H9 (cell line): Measurements from ENCODE around the gene MGST2. TPM values are rescaled to one million over a fixed set of nuclear protein-coding genes. Genes with fewer than 3 reads are reported as not detected.

Source experiments
- DNase-seq: peaks from one replicate; pipeline ENCODE4 v3.0.0-alpha.2; 2017
- H2AFZ ChIP-seq: one replicate; pipeline ENCODE4 v1.6.1; 2013; ENCODE audit warnings: mild to moderate bottlenecking, low read length, control low read depth, moderate library complexity
- H2AK5ac ChIP-seq: 2 replicates; pipeline ENCODE4 v1.6.1; 2013; ENCODE audit warnings: low read length, control low read depth, mixed read lengths; ENCODE audit not compliant: insufficient read length
- H2BK120ac ChIP-seq: one replicate; pipeline ENCODE4 v1.6.1; 2013; ENCODE audit warnings: low read depth, mild to moderate bottlenecking, low read length, control low read depth, inconsistent platforms; ENCODE audit not compliant: poor library complexity, severe bottlenecking
- H2BK12ac ChIP-seq: 2 replicates; pipeline ENCODE4 v1.6.1; 2013; ENCODE audit warnings: low read length, control low read depth, mixed read lengths, low read depth; ENCODE audit not compliant: insufficient read length
- H2BK15ac ChIP-seq: 2 replicates; pipeline ENCODE4 v1.6.1; 2013; ENCODE audit warnings: low read depth, low read length, control low read depth
- H2BK20ac ChIP-seq: one replicate; pipeline ENCODE4 v1.6.1; 2013; ENCODE audit warnings: low read depth, mild to moderate bottlenecking, low read length, control low read depth, inconsistent platforms; ENCODE audit not compliant: poor library complexity, severe bottlenecking
- H2BK5ac ChIP-seq: 2 replicates; pipeline ENCODE4 v1.6.1; 2013; ENCODE audit warnings: low read length, control low read depth, mixed read lengths; ENCODE audit not compliant: insufficient read length
- H3K14ac ChIP-seq: 2 replicates; pipeline ENCODE4 v1.6.1; 2013; ENCODE audit warnings: low read length, control low read depth; ENCODE audit not compliant: insufficient read depth
- H3K18ac ChIP-seq: 2 replicates; pipeline ENCODE4 v1.6.1; 2013; ENCODE audit warnings: low read depth, mild to moderate bottlenecking, mixed read lengths, low read length, control low read depth; ENCODE audit not compliant: insufficient read length
- H3K23ac ChIP-seq: 2 replicates; pipeline ENCODE4 v1.6.1; 2013; ENCODE audit warnings: low read length, control low read depth, mixed read lengths, low read depth; ENCODE audit not compliant: insufficient read length
- H3K23me2 ChIP-seq: 2 replicates; pipeline ENCODE4 v1.6.1; 2013; ENCODE audit warnings: low read depth, mild to moderate bottlenecking, mixed read lengths, low read length, control low read depth; ENCODE audit not compliant: insufficient read length, poor library complexity, severe bottlenecking
- H3K27ac ChIP-seq: 2 replicates; pipeline ENCODE4 v1.5.1; 2013; ENCODE audit warnings: low read length, control low read depth, mixed read lengths, low read depth; ENCODE audit not compliant: insufficient read length
- H3K27me3 ChIP-seq: 2 replicates; pipeline ENCODE4 v1.6.1; 2013; ENCODE audit warnings: low read length, control low read depth, inconsistent platforms; ENCODE audit not compliant: insufficient read depth
- H3K4ac ChIP-seq: 2 replicates; pipeline ENCODE4 v1.6.1; 2013; ENCODE audit warnings: low read depth, mild to moderate bottlenecking, control low read depth, inconsistent platforms, low read length, moderate library complexity
- H3K4me1 ChIP-seq: 2 replicates; pipeline ENCODE4 v1.6.1; 2013; ENCODE audit warnings: low read length, control low read depth, inconsistent platforms; ENCODE audit not compliant: insufficient read depth
- H3K4me2 ChIP-seq: 2 replicates; pipeline ENCODE4 v1.6.1; 2013; ENCODE audit warnings: low read length, control low read depth, mixed read lengths; ENCODE audit not compliant: insufficient read length, insufficient read depth
- H3K56ac ChIP-seq: 2 replicates; pipeline ENCODE4 v1.6.1; 2013; ENCODE audit warnings: low read depth, mild to moderate bottlenecking, mixed read lengths, low read length, control low read depth; ENCODE audit not compliant: insufficient read length
- H3K79me1 ChIP-seq: 2 replicates; pipeline ENCODE4 v1.6.1; 2013; ENCODE audit warnings: low read depth, mild to moderate bottlenecking, moderate library complexity, low read length, control low read depth, inconsistent platforms; ENCODE audit not compliant: insufficient read depth, poor library complexity, severe bottlenecking
- H3K79me2 ChIP-seq: 2 replicates; pipeline ENCODE4 v1.6.1; 2013; ENCODE audit warnings: low read length, control low read depth, inconsistent platforms; ENCODE audit not compliant: insufficient read depth
- H3K9ac ChIP-seq: 2 replicates; pipeline ENCODE4 v1.6.1; 2013; ENCODE audit warnings: low read length, control low read depth, mixed read lengths; ENCODE audit not compliant: insufficient read length; ENCODE audit errors: extremely low read depth
- H3K9me3 ChIP-seq: one replicate; pipeline ENCODE4 v1.6.1; 2013; ENCODE audit warnings: low read depth, low read length, inconsistent platforms; ENCODE audit not compliant: control insufficient read depth
- H3T11ph ChIP-seq: one replicate; pipeline ENCODE4 v1.6.1; 2013; ENCODE audit warnings: mild to moderate bottlenecking, low read length, control low read depth, inconsistent platforms
- H4K20me1 ChIP-seq: one replicate; pipeline ENCODE4 v1.6.1; 2013; ENCODE audit not compliant: control insufficient read depth, insufficient read length, insufficient read depth
- H4K5ac ChIP-seq: 2 replicates; pipeline ENCODE4 v1.6.1; 2013; ENCODE audit warnings: low read depth, mild to moderate bottlenecking, mixed read lengths, low read length, control low read depth; ENCODE audit not compliant: insufficient read length
- H4K8ac ChIP-seq: replicated peaks from 2 replicates; pipeline ENCODE4 v1.6.1; 2013; ENCODE audit warnings: low read length, control low read depth, mixed read lengths, low read depth; ENCODE audit not compliant: insufficient read length
- H4K91ac ChIP-seq: 2 replicates; pipeline ENCODE4 v1.6.1; 2013; ENCODE audit warnings: low read depth, mild to moderate bottlenecking, moderate library complexity, mixed read lengths, low read length, control low read depth; ENCODE audit not compliant: insufficient read length
- H3K27ac Mint-ChIP-seq, 3 experiments: 2 replicates in 2 of 3; 3 replicates in 1 of 3; pipeline ENCODE4 v1.8.0; 2020 to 2021; ENCODE audit warnings: mixed read lengths in 3 of 3, mild to moderate bottlenecking in 1 of 3, moderate library complexity in 1 of 3
- H3K27me3 Mint-ChIP-seq: 2 replicates; pipeline ENCODE4 v1.8.0; 2021; ENCODE audit warnings: low read depth, mild to moderate bottlenecking, moderate library complexity, mixed read lengths
- H3K36me3 Mint-ChIP-seq, 3 experiments: 2 replicates in 2 of 3; 3 replicates in 1 of 3; pipeline ENCODE4 v1.8.0; 2020 to 2021; ENCODE audit warnings: low read depth in 3 of 3, mixed read lengths in 3 of 3; ENCODE audit not compliant: insufficient read depth in 1 of 3
- H3K4me1 Mint-ChIP-seq, 2 experiments: 2 replicates each; pipeline ENCODE4 v1.8.0; 2020; ENCODE audit warnings: mixed read lengths in 2 of 2
- H3K4me3 Mint-ChIP-seq, 2 experiments: 2 replicates in 1 of 2; 3 replicates in 1 of 2; pipeline ENCODE4 v1.8.0; 2020 to 2021; ENCODE audit warnings: mild to moderate bottlenecking in 2 of 2, mixed read lengths in 2 of 2, moderate library complexity in 1 of 2
- H3K9me3 Mint-ChIP-seq, 2 experiments: 2 replicates in 1 of 2; 3 replicates in 1 of 2; pipeline ENCODE4 v1.8.0; 2020; ENCODE audit warnings: mild to moderate bottlenecking in 2 of 2, mixed read lengths in 2 of 2, moderate library complexity in 1 of 2
- WGBS: extraction: QIAGEN DNeasy Blood & Tissue Kit; methylation state at CpG from one replicate; pipeline ENCODE4 v1.1.7; 2013; ENCODE audit warnings: missing lambda C conversion rate, low lambda C conversion rate, mixed read lengths; ENCODE audit not compliant: insufficient read length; ENCODE audit errors: extremely low coverage; 5-methylcytosine and 5-hydroxymethylcytosine counted together
- total RNA-seq: library from RNA; stranded (reverse); gene quantifications from 2 replicates; pipeline ENCODE4 v1.2.1, GENCODE V29; 2021
- TF ChIP-seq, protein P1 (sequence below): fragments of 200-600 bp; sonication (generic); conservative IDR thresholded peaks from 3 replicates; pipeline ENCODE4 v1.8.0; 2021; ENCODE audit warnings: antibody characterized with exemption, mild to moderate bottlenecking

The MGST2 gene
- total RNA-seq, 1 experiment from 2014 or later = 6.4 TPM

DNA sequence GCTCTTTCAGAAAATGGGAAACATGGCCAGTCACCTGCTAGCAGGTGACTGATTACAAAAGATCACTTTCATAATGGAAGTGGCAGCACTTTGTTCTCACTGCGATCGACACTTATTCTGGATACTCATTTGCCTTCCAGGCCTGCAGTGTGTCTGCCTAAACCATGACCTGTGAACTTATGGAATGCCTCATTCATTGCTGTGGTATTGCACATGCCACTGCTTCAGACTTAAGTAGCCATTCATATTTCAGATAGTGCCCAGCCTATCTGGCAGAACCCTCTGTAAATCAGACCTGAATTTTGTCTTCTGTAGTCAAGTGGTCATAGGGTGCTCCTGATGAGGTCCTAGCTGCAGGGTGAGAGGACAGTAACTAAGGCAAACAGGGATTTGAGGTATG, 23.3 kb upstream of the MGST2 start:
- Histone ChIP-seq H4K20me1 (no peaks in the 10 kb centered on the region), H3K79me2 (no peaks in the 10 kb centered on the region), H2BK15ac (no peak overlapping the region), H2BK12ac (no peak overlapping the region), H3K18ac (no peak overlapping the region), H3K56ac (no peak overlapping the region), H3K27ac (no peak overlapping the region), H4K8ac (no peak overlapping the region), H4K91ac (no peak overlapping the region), H3K4me2 (no peak overlapping the region), H3K14ac (no peak overlapping the region), H3K27me3 (no peaks in the 10 kb centered on the region), H2BK120ac (no peak overlapping the region), H2AK5ac (no peak overlapping the region), H3K4me1 (no peaks in the 10 kb centered on the region; the same call in 1 of the 2 replicates), H2BK20ac (no peak overlapping the region), H2AFZ (no peak overlapping the region), H3K23me2 (no peaks in the 10 kb centered on the region), H4K5ac (no peak overlapping the region), H3K23ac (no peak overlapping the region), H3K79me1 (no peaks in the 10 kb centered on the region), H3K9ac (no peak overlapping the region), H3K4ac (no peak overlapping the region), H3K9me3 (no peaks in the 10 kb centered on the region), H2BK5ac (no peak overlapping the region), H3T11ph (no peak overlapping the region)
- DNase-seq = no peak
- H3K4me1 Mint-ChIP-seq = peaks cover 3 to 4% of the 10 kb centered on the region in 2 experiments; a peak in 2 of 4 replicates
- no peak overlapping the region for H3K27ac Mint-ChIP-seq
- TF ChIP-seq, protein P1, sequence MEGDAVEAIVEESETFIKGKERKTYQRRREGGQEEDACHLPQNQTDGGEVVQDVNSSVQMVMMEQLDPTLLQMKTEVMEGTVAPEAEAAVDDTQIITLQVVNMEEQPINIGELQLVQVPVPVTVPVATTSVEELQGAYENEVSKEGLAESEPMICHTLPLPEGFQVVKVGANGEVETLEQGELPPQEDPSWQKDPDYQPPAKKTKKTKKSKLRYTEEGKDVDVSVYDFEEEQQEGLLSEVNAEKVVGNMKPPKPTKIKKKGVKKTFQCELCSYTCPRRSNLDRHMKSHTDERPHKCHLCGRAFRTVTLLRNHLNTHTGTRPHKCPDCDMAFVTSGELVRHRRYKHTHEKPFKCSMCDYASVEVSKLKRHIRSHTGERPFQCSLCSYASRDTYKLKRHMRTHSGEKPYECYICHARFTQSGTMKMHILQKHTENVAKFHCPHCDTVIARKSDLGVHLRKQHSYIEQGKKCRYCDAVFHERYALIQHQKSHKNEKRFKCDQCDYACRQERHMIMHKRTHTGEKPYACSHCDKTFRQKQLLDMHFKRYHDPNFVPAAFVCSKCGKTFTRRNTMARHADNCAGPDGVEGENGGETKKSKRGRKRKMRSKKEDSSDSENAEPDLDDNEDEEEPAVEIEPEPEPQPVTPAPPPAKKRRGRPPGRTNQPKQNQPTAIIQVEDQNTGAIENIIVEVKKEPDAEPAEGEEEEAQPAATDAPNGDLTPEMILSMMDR = no peak
- H3K27me3 Mint-ChIP-seq = peaks cover 28% of the 10 kb centered on the region
- H3K36me3 Mint-ChIP-seq = peaks cover 0 to 11% (median 6%) of the 10 kb centered on the region in 3 experiments; a peak in 6 of 7 replicates
- no peak overlapping the region for H3K4me3 Mint-ChIP-seq
- peaks cover 9 to 11% of the 10 kb centered on the region in 2 experiments for H3K9me3 Mint-ChIP-seq
- WGBS = no CpG with 5 or more reads among the region's 2 CpGs
